Skeletal muscle satellite cell (primary cell): ENCODE data around the gene CEACAM21.

Experiments
- H3K27me3 ChIP-seq: 2 replicates; pipeline ENCODE4 v1.7.0; 2013; ENCODE audit warnings: low read length; ENCODE audit not compliant: control insufficient read depth, insufficient read depth
- H3K36me3 ChIP-seq: 2 replicates; pipeline ENCODE4 v1.7.0; 2013; ENCODE audit warnings: mild to moderate bottlenecking, control low read depth, low read length; ENCODE audit not compliant: insufficient read depth
- H3K4me1 ChIP-seq: 2 replicates; pipeline ENCODE4 v1.7.0; 2013; ENCODE audit warnings: low read length; ENCODE audit not compliant: control insufficient read depth, insufficient read depth
- H3K4me2 ChIP-seq: 2 replicates; pipeline ENCODE4 v1.7.0; 2013; ENCODE audit warnings: mild to moderate bottlenecking, low read length
- H3K4me3 ChIP-seq: 2 replicates; pipeline ENCODE4 v1.7.0; 2013; ENCODE audit warnings: low read length
- H3K9ac ChIP-seq: 2 replicates; pipeline ENCODE4 v1.7.0; 2013; ENCODE audit warnings: mild to moderate bottlenecking, low read depth, low read length, moderate library complexity
- H3K9me3 ChIP-seq: replicated peaks from 2 replicates; pipeline ENCODE4 v1.7.0; 2013; ENCODE audit warnings: mild to moderate bottlenecking, control low read depth, low read length

Gene CEACAM21

DNA sequence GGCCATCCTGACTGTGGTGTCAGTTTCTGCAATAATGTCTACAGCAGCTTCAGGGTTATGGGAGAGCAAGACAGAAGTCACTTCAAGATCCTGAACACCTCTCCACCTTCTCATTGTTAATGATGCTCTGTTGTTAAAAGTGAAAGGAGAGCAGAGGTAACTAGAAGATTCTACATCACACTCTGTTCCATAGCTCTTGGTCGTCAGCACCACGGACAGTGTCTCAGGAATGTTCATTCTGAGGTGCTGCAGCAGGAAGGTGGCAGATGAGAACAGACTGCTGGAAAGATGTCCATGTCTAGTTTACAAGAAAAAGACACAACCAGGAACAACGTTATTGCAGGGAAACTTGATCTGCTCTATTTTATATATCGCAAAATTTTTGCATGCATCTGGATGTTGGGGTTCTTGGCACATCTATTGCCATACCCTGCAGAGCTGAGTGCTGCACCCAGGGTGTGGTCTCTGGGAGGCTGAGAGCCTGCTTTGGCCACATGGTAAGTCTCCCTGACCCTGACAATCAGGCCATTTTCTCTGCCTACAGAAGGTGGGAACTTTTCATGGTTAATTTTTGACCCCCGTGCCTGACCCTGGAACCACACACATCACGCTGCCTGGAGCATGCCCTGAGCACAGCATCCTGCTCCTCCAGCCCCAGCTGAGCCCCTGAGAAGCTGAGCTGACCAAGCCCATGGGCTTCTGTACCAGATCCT, 12.7 kb downstream of the CEACAM21 start:
- Histone ChIP-seq H3K4me2 (no peak overlapping the region), H3K27me3 (no peaks in the 10 kb centered on the region), H3K9ac (no peak overlapping the region), H3K4me3 (no peak overlapping the region), H3K36me3 (no peaks in the 10 kb centered on the region), H3K9me3 (no peaks in the 10 kb centered on the region), H3K4me1 (no peaks in the 10 kb centered on the region)

DNA sequence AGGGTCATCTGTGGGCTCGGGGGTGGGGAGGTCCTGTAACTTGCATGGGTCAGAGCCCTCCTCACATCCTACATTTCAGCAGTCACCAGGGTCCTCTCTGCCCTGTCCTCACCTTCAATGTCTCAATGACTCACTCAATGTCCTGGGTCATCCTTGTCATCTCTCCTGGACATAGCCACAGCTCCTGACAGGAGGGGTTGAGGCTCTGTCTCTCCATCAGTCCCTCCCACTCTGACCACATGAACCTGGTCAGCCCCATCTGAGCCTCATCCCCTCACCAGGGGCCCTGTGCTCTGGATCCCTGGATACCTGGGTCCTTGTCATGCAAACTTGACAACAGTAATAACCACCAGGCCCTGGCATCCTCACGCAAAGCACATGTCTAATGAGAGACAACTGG, 13.4 kb downstream of the CEACAM21 start:
- no peak overlapping the region for H3K4me2 ChIP-seq

DNA sequence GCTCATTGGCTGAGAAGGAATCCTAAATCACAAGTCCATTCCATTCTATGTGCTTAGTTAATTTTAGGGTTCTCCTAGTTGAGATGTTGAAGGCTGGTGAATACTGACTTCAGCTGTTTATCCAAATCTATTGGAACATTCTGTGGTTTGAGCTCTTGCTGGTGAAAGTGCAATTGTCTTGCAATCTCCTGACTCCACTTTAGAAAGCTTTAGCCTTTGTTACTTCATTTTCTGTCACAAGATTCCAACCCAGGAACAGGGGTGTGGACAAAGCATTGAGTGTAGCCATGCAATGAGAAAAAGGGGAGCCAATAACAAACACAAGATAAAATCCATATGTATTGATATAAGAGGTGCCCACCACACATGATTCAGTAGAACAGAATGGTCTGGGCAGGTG, 15.0 kb downstream of the CEACAM21 start:
- H3K4me3 ChIP-seq: no peak overlapping the region
- H3K4me1 ChIP-seq: no peaks in the 10 kb centered on the region
- no peaks in the 10 kb centered on the region for H3K9me3 ChIP-seq
- no peak overlapping the region for H3K4me2 ChIP-seq
- no peak overlapping the region for H3K9ac ChIP-seq
- H3K36me3 ChIP-seq: no peaks in the 10 kb centered on the region
- H3K27me3 ChIP-seq: no peaks in the 10 kb centered on the region

More for the DNA sequence above, 13.4 kb downstream of the CEACAM21 start:
- Histone ChIP-seq H3K36me3 (no peaks in the 10 kb centered on the region), H3K4me1 (no peaks in the 10 kb centered on the region), H3K9me3 (no peaks in the 10 kb centered on the region), H3K4me3 (no peak overlapping the region), H3K9ac (no peak overlapping the region), H3K27me3 (no peaks in the 10 kb centered on the region)

DNA sequence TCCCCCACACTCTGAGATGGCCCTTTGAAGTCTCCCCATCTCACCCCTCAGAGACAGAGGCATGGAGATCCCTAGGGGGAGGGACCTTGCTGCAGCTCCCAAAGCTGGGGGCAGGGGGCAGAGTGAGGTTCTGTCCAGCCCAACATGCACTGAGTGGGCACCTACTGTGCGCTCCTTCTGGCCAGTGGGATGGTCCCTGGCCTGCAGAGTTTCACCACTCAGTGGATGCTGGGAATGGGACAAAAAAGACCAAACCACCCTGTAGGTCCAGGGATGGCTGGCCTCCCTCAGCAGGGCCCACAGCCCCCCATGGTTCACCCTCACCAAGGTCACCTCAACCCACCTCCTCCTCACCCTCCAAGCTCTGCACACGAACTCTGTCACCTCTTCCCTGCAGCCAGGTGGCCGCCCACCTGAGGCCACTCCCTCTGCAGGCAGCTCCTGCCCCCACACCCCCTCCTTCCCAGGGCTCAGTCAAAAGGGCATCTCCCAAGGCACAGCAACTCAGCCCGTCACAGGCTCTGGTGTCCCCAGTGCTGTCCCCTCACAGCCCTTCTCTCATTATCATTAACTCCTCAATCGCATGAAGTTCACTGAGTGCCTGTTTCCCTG, 16.1 kb downstream of the CEACAM21 start:
- H3K4me1 ChIP-seq: no peaks in the 10 kb centered on the region
- H3K36me3 ChIP-seq: no peaks in the 10 kb centered on the region
- no peak overlapping the region for H3K4me3 ChIP-seq
- peaks cover 7% of the 10 kb centered on the region for H3K27me3 ChIP-seq
- no peak overlapping the region for H3K9ac ChIP-seq
- no peak overlapping the region for H3K4me2 ChIP-seq
- H3K9me3 ChIP-seq: no peaks in the 10 kb centered on the region

DNA sequence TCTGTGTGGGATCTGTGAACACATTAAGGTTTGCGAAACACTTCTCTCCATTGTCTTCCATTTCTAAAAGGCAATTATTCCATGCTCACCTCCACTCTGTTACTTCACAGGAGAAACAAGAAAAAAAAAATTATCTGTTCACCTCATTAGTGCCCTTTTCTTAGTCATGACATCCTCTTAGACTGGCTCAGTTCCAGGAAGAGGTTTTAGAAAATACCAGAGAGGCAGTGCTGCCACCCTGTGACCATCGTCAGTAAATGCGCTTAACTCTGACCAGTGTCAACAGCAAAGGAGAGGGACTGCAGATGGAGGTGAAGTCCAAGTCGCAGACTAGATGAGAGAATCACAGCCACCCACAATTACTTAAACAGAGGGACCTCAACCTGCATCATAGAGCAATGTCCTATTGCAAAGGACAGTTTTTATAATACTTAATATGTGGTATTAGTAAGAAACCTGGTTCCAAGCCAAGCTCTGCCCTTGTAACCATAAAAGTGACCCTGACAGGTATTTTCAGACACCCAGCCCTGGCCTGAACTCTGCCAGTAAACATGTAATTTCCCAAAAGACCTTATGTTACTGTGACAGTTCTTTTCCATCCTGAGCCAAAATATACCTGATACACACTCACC, 19.4 kb downstream of the CEACAM21 start:
- no peak overlapping the region for H3K9ac ChIP-seq
- H3K27me3 ChIP-seq: peaks cover 13% of the 10 kb centered on the region
- no peaks in the 10 kb centered on the region for H3K4me1 ChIP-seq
- no peak overlapping the region for H3K4me3 ChIP-seq
- H3K36me3 ChIP-seq: no peaks in the 10 kb centered on the region
- H3K4me2 ChIP-seq: no peak overlapping the region
- H3K9me3 ChIP-seq: no peaks in the 10 kb centered on the region

DNA sequence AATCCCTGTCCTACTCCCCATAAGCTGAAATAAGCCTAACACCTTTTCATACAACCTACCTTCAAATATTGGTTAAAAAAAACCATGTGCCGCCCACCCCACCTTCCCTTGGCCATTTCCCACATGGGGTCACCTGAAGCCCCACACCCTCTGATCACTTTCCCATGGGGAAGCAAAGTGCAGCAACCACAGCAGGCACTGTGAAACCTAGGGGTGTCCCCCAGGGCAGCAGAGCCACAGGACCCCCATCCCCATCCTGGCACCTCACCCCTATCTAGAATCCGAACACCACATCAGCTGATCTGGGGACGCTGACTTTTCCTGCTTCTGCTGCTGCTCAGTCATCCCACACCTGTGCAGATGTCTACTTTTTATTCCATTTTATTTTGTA, 19.9 kb downstream of the CEACAM21 start:
- no peaks in the 10 kb centered on the region for H3K36me3 ChIP-seq
- no peak overlapping the region for H3K4me3 ChIP-seq
- H3K27me3 ChIP-seq: peaks cover 13% of the 10 kb centered on the region
- H3K9me3 ChIP-seq: no peaks in the 10 kb centered on the region
- H3K9ac ChIP-seq: no peak overlapping the region
- H3K4me1 ChIP-seq: no peaks in the 10 kb centered on the region
- H3K4me2 ChIP-seq: no peak overlapping the region

DNA sequence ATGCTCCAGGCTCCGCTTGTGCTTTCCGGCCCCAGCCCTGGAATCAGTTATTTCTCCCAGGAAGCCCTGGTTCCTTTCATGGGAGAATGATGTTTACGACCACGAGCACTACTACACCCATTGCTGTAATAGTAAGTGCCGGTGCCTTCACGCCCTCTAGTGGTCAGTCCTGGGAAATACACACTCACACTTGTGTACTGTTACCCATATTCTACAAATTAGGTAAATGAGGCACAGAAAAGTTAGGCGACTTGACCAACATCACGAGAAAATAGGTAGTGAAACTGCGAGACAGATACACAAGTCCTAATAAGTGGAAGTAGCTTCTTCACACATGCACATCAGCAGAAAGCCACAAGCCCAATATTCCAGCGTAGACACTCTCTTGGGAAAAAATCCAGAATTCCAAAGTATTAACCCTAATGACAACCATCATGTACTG, 21.7 kb downstream of the CEACAM21 start:
- Histone ChIP-seq H3K27me3 (peaks cover 13% of the 10 kb centered on the region), H3K9ac (no peak overlapping the region), H3K4me1 (no peaks in the 10 kb centered on the region), H3K9me3 (no peaks in the 10 kb centered on the region), H3K36me3 (no peaks in the 10 kb centered on the region), H3K4me2 (no peak overlapping the region), H3K4me3 (no peak overlapping the region)

DNA sequence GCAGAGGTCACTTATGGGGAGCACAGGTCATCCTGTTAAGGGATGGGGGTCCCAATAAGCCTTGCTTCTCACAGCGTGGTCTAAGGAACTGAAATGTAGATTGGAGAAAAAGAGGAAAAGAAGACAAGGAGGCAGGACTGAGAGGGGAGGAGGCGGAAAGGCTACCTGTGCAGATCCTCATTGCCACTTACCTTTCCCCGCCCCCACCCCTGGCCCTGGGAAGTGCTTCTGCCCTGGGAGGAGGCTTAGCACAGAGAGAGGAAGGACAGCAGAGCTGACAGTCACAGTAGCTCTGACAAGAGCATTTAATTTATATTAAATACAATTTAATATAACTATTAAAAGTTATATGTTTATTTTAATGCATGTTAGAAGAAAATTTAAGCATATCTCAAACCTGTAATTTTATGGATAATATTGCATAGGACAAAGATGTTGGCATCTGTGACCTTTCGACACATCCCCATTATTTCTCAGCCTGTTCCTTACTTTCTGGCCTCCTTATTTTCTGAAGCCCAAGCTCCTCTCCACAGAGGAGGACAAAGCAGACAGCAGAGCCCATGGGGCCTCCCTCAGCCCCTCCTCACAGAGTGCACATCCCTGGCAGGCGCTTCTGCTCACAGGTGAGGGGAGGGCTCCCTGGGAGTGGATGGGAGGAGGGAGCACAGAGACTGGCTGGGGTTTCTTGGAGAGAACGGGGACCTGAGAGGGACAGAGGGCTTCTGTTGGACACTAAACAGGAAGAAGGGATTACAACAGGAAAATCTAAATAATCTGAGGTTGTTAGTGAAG, 23.4 kb downstream of the CEACAM21 start:
- Histone ChIP-seq H3K27me3 (peaks cover 13% of the 10 kb centered on the region), H3K4me1 (no peaks in the 10 kb centered on the region), H3K4me2 (no peak overlapping the region), H3K36me3 (no peaks in the 10 kb centered on the region), H3K9ac (no peak overlapping the region), H3K9me3 (no peaks in the 10 kb centered on the region), H3K4me3 (no peak overlapping the region)

DNA sequence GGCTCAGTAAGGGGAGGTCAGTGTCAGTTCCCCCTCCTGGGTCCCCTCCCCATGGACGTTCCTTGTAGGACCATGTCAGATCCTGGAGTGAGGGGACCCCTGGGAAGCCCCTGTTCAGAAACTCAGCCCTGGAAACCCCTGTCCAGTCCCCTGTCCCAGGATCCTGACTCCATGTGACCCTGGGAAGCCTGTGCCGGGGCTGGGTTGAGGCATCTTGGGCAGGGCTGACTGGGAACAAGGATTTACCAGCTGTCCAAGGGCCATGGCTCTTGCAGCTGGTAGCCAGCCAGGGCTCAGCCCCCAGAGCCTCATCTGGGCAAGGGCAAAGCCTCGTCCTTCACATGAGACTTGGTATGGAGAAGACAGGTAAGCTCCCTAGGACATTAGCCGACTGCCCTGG, 25.8 kb downstream of the CEACAM21 start:
- no peaks in the 10 kb centered on the region for H3K9me3 ChIP-seq
- no peak overlapping the region for H3K4me3 ChIP-seq
- H3K36me3 ChIP-seq: no peaks in the 10 kb centered on the region
- H3K4me2 ChIP-seq: no peak overlapping the region
- no peaks in the 10 kb centered on the region for H3K4me1 ChIP-seq
- no peak overlapping the region for H3K9ac ChIP-seq
- peaks cover 6% of the 10 kb centered on the region for H3K27me3 ChIP-seq

DNA sequence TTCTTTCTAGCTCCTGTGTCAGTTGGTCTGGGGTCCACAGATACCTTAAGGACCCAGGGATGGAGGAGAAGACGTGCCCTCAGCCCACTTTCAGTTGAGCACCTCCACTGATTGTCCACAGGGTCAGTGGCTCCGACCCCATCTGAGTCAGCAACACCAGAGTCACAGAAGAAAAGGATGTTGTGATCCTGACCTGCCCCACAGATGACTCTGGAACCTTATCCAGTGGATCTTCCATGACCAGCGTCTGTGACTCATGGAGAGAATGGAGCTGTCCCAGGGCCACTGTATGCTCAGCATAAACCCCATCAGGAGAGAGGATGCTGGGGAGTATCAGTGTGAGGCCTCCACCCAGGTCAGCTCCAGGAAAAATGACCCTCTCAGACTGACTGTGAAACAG, 28.9 kb downstream of the CEACAM21 start:
- H3K4me1 ChIP-seq: no peaks in the 10 kb centered on the region
- H3K9me3 ChIP-seq: no peaks in the 10 kb centered on the region
- no peak overlapping the region for H3K4me2 ChIP-seq
- H3K36me3 ChIP-seq: no peaks in the 10 kb centered on the region
- no peaks in the 10 kb centered on the region for H3K27me3 ChIP-seq
- H3K4me3 ChIP-seq: no peak overlapping the region
- no peak overlapping the region for H3K9ac ChIP-seq

DNA sequence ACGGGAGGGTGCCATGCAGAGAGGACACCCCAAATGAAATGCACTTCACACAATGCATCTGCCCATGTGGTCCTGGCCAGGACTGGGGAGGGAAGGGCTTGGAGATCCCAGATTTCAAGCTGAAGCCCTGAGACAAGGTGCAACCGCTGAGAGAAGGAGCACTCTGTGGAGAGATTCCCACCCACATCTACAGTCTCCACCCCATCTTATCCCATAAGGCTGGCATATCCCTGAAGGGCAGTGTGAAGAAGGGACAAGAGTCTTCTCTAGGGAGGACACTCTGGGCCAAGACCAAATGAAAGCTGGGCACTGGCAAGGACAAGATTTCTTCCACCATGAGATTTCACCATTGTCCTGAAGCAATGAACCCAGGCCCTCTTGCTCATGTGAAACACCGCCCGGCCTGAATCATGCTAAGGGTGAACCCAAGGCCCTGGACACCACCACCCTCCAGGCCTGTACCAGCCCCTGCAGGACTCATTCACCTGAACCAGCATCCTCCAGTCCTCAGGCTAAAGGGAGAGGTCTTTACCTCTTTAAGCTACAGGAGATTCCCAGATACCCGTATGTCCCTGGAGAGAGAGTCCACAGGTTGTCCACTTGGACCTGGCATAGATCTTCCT, 30.4 kb downstream of the CEACAM21 start:
- no peaks in the 10 kb centered on the region for H3K4me1 ChIP-seq
- no peaks in the 10 kb centered on the region for H3K27me3 ChIP-seq

More for the DNA sequence above, 30.4 kb downstream of the CEACAM21 start:
- Histone ChIP-seq H3K4me3 (no peak overlapping the region), H3K36me3 (no peaks in the 10 kb centered on the region), H3K9me3 (no peaks in the 10 kb centered on the region), H3K4me2 (no peak overlapping the region), H3K9ac (no peak overlapping the region)
